ENCODE measurements around the gene TDO2. TPM values are rescaled to one million over a fixed set of nuclear protein-coding genes. Genes with fewer than 3 reads are reported as not detected.
A peak's percentile ranks its signal among the peaks of the same experiment; 100 is the strongest.

TDO2 gene
- total and polyA plus RNA-seq, 12 donors = 0.03 to 0.14 TPM; not detected in 10

DNA sequence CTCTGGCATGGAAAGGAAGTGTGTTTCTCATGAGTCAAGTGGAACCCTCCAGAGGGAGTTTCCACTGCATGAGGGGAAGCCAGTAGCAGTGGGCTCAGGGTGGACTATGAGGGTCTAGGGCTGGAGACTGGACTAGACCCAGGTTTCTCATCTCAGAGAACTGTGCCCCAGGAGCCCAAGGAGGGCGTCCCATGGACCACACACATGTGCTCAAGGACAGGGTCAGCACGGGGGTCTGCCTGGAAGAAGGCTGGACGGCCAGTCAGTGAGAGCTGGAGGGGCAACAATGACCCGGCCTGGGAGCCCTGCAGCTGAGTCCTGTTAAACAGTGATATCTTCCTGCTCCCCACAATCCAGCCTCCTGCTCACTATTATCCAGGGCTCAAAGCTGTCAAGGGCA, 55.9 kb downstream of the TDO2 start:
- H3K4me3 ChIP-seq = no peak overlapping the region
- no peaks in the 10 kb centered on the region for H3K9me3 ChIP-seq
- H3K27me3 ChIP-seq = no peaks in the 10 kb centered on the region
- 75 to 80% methylated on average over 4 of the region's 4 CpGs for WGBS, 2 donors
- ATAC-seq = no peak
- TF ChIP-seq, protein P1, sequence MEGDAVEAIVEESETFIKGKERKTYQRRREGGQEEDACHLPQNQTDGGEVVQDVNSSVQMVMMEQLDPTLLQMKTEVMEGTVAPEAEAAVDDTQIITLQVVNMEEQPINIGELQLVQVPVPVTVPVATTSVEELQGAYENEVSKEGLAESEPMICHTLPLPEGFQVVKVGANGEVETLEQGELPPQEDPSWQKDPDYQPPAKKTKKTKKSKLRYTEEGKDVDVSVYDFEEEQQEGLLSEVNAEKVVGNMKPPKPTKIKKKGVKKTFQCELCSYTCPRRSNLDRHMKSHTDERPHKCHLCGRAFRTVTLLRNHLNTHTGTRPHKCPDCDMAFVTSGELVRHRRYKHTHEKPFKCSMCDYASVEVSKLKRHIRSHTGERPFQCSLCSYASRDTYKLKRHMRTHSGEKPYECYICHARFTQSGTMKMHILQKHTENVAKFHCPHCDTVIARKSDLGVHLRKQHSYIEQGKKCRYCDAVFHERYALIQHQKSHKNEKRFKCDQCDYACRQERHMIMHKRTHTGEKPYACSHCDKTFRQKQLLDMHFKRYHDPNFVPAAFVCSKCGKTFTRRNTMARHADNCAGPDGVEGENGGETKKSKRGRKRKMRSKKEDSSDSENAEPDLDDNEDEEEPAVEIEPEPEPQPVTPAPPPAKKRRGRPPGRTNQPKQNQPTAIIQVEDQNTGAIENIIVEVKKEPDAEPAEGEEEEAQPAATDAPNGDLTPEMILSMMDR (IDR thresholded peaks at IDR 0.05) = no peak
- no peaks in the 10 kb centered on the region for H3K36me3 ChIP-seq
- intact Hi-C loops (cut with DNase I) = loop anchor here in 4 of 10 donors (10.0 kb wide), 1 partner anchor 555 kb away; no protein-coding TSS in a partner anchor
- peaks cover 0 to 6% (median 0%) of the 10 kb centered on the region in 9 donors for H3K4me1 ChIP-seq
- H3K27ac ChIP-seq = no peak overlapping the region
- no peak for DNase-seq

DNA sequence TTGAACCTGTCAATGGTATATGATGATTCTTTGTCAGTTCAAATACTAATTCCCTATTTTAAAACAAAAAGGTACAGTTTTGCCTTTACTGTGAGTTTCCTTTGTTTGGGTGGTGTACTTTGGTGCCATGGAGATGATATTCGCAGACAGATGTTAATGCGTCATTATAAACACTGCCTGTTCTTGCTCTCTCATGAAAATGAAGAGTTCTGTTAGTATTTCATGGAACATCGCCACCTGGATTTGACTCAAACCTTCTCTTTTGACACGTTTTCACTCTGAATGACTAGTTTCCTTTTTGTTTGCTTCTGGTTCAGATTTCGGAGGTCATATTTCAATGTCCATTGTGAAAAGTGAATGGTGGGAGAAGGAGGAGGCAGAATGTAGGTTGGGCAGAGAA, 57.0 kb downstream of the TDO2 start:
- WGBS, 2 donors = 68 to 70% methylated on average over 5 of the region's 5 CpGs
- DNase-seq (peak in 1 of 2 donors; percentile 21), ATAC-seq (peak in 3 of 8 donors; percentile 60 to 71 (median 67))
- intact Hi-C loops (cut with DNase I) = no loop called here
- TF ChIP-seq, protein P1 (IDR thresholded peaks at IDR 0.05) = no peak
- no peaks in the 10 kb centered on the region for H3K36me3 ChIP-seq
- peak overlapping the region in 1 of 10 donors; percentile 26 for H3K27ac ChIP-seq
- peaks cover 0 to 6% (median 0%) of the 10 kb centered on the region in 9 donors for H3K4me1 ChIP-seq
- no peak overlapping the region for H3K4me3 ChIP-seq
- no peaks in the 10 kb centered on the region for H3K9me3 ChIP-seq
- no peaks in the 10 kb centered on the region for H3K27me3 ChIP-seq

GRCh38 chr4:155961575-155961974, 58.1 kb downstream of the TDO2 start:
- intact Hi-C loops (cut with DNase I) = no loop called here
- Histone ChIP-seq H3K27ac (no peak overlapping the region), H3K36me3 (no peaks in the 10 kb centered on the region), H3K27me3 (no peaks in the 10 kb centered on the region), H3K4me3 (no peak overlapping the region), H3K4me1 (peaks cover 0 to 6% (median 0%) of the 10 kb centered on the region in 9 donors), H3K9me3 (no peaks in the 10 kb centered on the region)
- DNase-seq = no peak
- TF ChIP-seq, protein P1 (IDR thresholded peaks at IDR 0.05) = no peak
- 93 to 95% methylated on average over 4 of the region's 4 CpGs for WGBS, 2 donors
- no peak for ATAC-seq

DNA sequence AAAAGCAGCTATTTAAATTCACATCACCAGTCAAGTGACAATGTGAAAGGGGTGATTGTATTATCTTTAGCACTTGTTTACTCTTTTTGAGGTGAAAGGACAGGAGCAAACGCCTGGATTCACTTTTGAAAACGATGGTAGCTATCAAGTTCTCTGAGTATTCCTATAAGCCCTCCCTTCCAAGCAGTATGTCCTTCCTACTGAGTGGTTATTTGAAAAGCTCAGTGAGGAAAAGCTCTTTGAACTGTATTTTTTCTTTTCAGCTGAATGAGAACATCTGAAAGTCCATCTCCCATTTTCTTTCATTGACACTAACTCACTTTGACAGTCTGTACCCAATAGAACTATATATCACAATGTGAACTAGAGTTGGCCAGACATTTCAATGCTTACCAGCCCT, 59.3 kb downstream of the TDO2 start:
- Histone ChIP-seq H3K27ac (no peak overlapping the region), H3K4me3 (no peak overlapping the region), H3K27me3 (no peaks in the 10 kb centered on the region), H3K4me1 (peaks cover 0 to 6% (median 0%) of the 10 kb centered on the region in 9 donors), H3K36me3 (no peaks in the 10 kb centered on the region), H3K9me3 (no peaks in the 10 kb centered on the region)
- 76 to 78% methylated on average over 2 of the region's 2 CpGs for WGBS, 2 donors
- intact Hi-C loops (cut with DNase I) = no loop called here
- DNase-seq (no peak), ATAC-seq (no peak)
- TF ChIP-seq, protein P1 (IDR thresholded peaks at IDR 0.05) = no peak
